HCT116 (cell line): ENCODE results near the gene SLC36A2.

Experiments used
- CTCF ChIP-seq, 3 experiments: fragments of 200-600 bp in 1 of 3; sonication (generic) in 1 of 3; IDR thresholded peaks in 2 of 3; conservative IDR thresholded peaks in 1 of 3; 2 replicates each; pipeline ENCODE4 v1.5.1; 2012 to 2017; ENCODE audit warnings: low read depth in 2 of 3, low read length in 2 of 3, antibody characterized with exemption in 1 of 3, borderline replicate concordance in 1 of 3, control low read depth in 1 of 3, mild to moderate bottlenecking in 1 of 3, mixed read lengths in 1 of 3, mixed run types in 1 of 3, moderate library complexity in 1 of 3; ENCODE audit not compliant: insufficient read depth in 1 of 3
- EZH2phosphoT487 ChIP-seq: fragments of 200-600 bp; IDR thresholded peaks from 2 replicates; pipeline ENCODE4 v1.6.1; 2018; ENCODE audit warnings: antibody characterized with exemption, borderline replicate concordance
- JUND ChIP-seq: IDR thresholded peaks from 2 replicates; pipeline ENCODE4 v1.6.1; 2012
- POLR2A ChIP-seq: IDR thresholded peaks from 2 replicates; pipeline ENCODE4 v1.7.0; 2011; ENCODE audit warnings: borderline replicate concordance; ENCODE audit not compliant: insufficient read depth, insufficient read length; ENCODE audit errors: extremely low read depth
- POLR2AphosphoS5 ChIP-seq: IDR thresholded peaks from 2 replicates; pipeline ENCODE4 v1.6.1; 2011; ENCODE audit warnings: mild to moderate bottlenecking, low read depth, low read length, moderate library complexity
- RAD21 ChIP-seq: IDR thresholded peaks from 2 replicates; pipeline ENCODE4 v1.6.1; 2012; ENCODE audit warnings: low read depth, mild to moderate bottlenecking
- REST ChIP-seq: IDR thresholded peaks from 2 replicates; pipeline ENCODE4 v1.6.1; 2012; ENCODE audit warnings: low read depth
- SRF ChIP-seq: IDR thresholded peaks from 2 replicates; pipeline ENCODE4 v1.6.1; 2012; ENCODE audit warnings: low read depth
- YY1 ChIP-seq: IDR thresholded peaks from 2 replicates; pipeline ENCODE4 v1.6.1; 2011; ENCODE audit warnings: low read length, low read depth, moderate library complexity, mild to moderate bottlenecking; ENCODE audit not compliant: insufficient replicate concordance; ENCODE audit errors: extremely low read depth
- ZFX ChIP-seq: fragments of 450-650 bp; IDR thresholded peaks from 2 replicates; pipeline ENCODE4 v1.6.1; 2017
- ZNF274 ChIP-seq: fragments of 200-500 bp; sonication (Bioruptor generic); IDR thresholded peaks from 2 replicates; pipeline ENCODE4 v1.6.1; 2014; ENCODE audit warnings: mild to moderate bottlenecking, low read depth, low read length, inconsistent platforms

GRCh38 chr5:151384106-151384505, 36.7 kb upstream of the SLC36A2 start:
- no peak for TF ChIP-seq ZFX
- no peak for TF ChIP-seq RAD21
- no peak for TF ChIP-seq CTCF (IDR thresholded peaks at IDR 0.05 in 2 of 3, conservative IDR thresholded peaks at IDR 0.05 in 1 of 3; ENCODE audit: borderline replicate concordance in 1 of 3, insufficient read depth in 1 of 3, low read depth in 2 of 3, low read length in 2 of 3)
- TF ChIP-seq EZH2phosphoT487 = no peak
- no peak for TF ChIP-seq POLR2AphosphoS5
- no peak for TF ChIP-seq REST
- no peak for TF ChIP-seq POLR2A
- TF ChIP-seq ZNF274 = no peak
- no peak for TF ChIP-seq JUND
- TF ChIP-seq SRF = no peak
- TF ChIP-seq YY1 = no peak
